Kidney (tissue), 14 donors: ENCODE data around the gene SCNN1B. TPM values are rescaled to one million over a fixed set of nuclear protein-coding genes. Genes with fewer than 3 reads are reported as not detected.
A peak's percentile ranks its signal among the peaks of the same experiment; 100 is the strongest.
"Not testable (repeated sequence)": the region's sequence is repeated elsewhere in the genome, so short reads cannot be mapped to it uniquely, and the experiment has no call there.

ENCODE experiments used
- DNase-seq, 5 donors: peaks; one replicate each; pipeline ENCODE4 v3.0.0-alpha.2; 2013 to 2020
- FAIRE-seq: peaks from 2 replicates; lab custom pipeline; 2012; peaks lifted over from hg19 to GRCh38; lab: Jason Lieb, UNC
- H3K27ac ChIP-seq, 2 donors: one replicate each; pipeline ENCODE4 v1.7.0; 2013; ENCODE audit warnings: low read depth in 2 of 2, low read length in 2 of 2, inconsistent platforms in 1 of 2
- H3K27me3 ChIP-seq: one replicate; pipeline ENCODE4 v1.7.1; 2013; ENCODE audit warnings: low read length, inconsistent platforms; ENCODE audit not compliant: control insufficient read depth, insufficient read depth
- H3K36me3 ChIP-seq, 3 donors: one replicate each; pipeline versions ENCODE4 v1.7.0 to v1.7.1; 2013; ENCODE audit warnings: low read length in 3 of 3, control low read depth in 1 of 3, inconsistent platforms in 1 of 3; ENCODE audit not compliant: insufficient read depth in 3 of 3, control insufficient read depth in 2 of 3
- H3K4me1 ChIP-seq, 3 donors: one replicate each; pipeline versions ENCODE4 v1.7.0 to v1.7.1; 2013; ENCODE audit warnings: low read length in 3 of 3, inconsistent platforms in 1 of 3, low read depth in 1 of 3; ENCODE audit not compliant: control insufficient read depth in 2 of 3, insufficient read depth in 2 of 3
- H3K4me3 ChIP-seq, 3 donors: one replicate each; pipeline versions ENCODE4 v1.7.0 to v1.8.1; 2013; ENCODE audit warnings: low read length in 3 of 3, control low read depth in 1 of 3, inconsistent platforms in 1 of 3
- H3K9ac ChIP-seq, 3 donors: one replicate each; pipeline versions ENCODE4 v1.7.0 to v1.7.1; 2013; ENCODE audit warnings: low read length in 3 of 3, control low read depth in 1 of 3, inconsistent platforms in 1 of 3
- H3K9me3 ChIP-seq, 3 donors: one replicate each; pipeline versions ENCODE4 v1.7.0 to v1.7.1; 2013; ENCODE audit warnings: low read length in 3 of 3, control low read depth in 1 of 3, inconsistent platforms in 1 of 3; ENCODE audit not compliant: control insufficient read depth in 2 of 3, insufficient read depth in 1 of 3
- CTCF ChIP-seq: IDR thresholded peaks from 3 replicates; pipeline ENCODE4 v1.5.1; 2012; ENCODE audit warnings: mild to moderate bottlenecking, moderate library complexity, borderline replicate concordance; ENCODE audit not compliant: insufficient read depth; ENCODE audit errors: extremely low read depth
- intact Hi-C: fragments of 100-400 bp; cut with DNase I; formaldehyde crosslinking; loops from one replicate; pipeline ENCODE4 v1.11.1; 2022
- polyA plus RNA-seq: library from polyadenylated mRNA; stranded (reverse); fragments of 350-450 nt; fragmentation: Illumina TruSeq; extraction: RNeasy Lipid Tissue Mini Kit (QIAGEN cat#74804); gene quantifications from one replicate; pipeline ENCODE4 v1.2.3, GENCODE V29; 2014; ENCODE audit warnings: low read depth, low replicate concordance; ENCODE audit not compliant: insufficient read depth
- total RNA-seq: library from RNA; stranded (reverse); fragmentation: NEBNext Ultra II Directional; extraction: Animal tissue kit (Norgen Biotek cat#: 25700); gene quantifications from one replicate; pipeline ENCODE4 v1.2.1, GENCODE V29; 2021
- donor health status: control.
- donor health status: control.
- donor health status: control.
- donor health status: control.
- donor health status: control.
- donor health status: DM: yes; HTN: yes; CAD: no.
- donor health status: Normal renal cell carcinoma (clear cell type).

The SCNN1B gene
- total and polyA plus RNA-seq, 2 donors from 2014 or later = 7.8 to 62.9 TPM

- H3K9me3 ChIP-seq = no peaks in the 10 kb centered on the region
- H3K4me3 ChIP-seq = no peak overlapping the region
- H3K4me1 ChIP-seq = peaks cover 0 to 3% (median 0%) of the 10 kb centered on the region in 3 donors
- H3K27ac ChIP-seq = no peak overlapping the region
- H3K36me3 ChIP-seq = no peaks in the 10 kb centered on the region
- H3K27me3 ChIP-seq = no peaks in the 10 kb centered on the region
- peak in 2 of 5 donors; percentile 20 to 21 for DNase-seq
- no peak for TF ChIP-seq CTCF
- intact Hi-C loops = no loop called here
- H3K9ac ChIP-seq = no peak overlapping the region
- FAIRE-seq = no peak
These were observed 63.6 kb downstream of the SCNN1B start for GRCh38 chr16:23365602-23366240.

- H3K4me1 ChIP-seq, H3K36me3 ChIP-seq, intact Hi-C loops, H3K27ac ChIP-seq, FAIRE-seq, H3K27me3 ChIP-seq, H3K9ac ChIP-seq, H3K4me3 ChIP-seq, H3K9me3 ChIP-seq: not testable (repeated sequence)
- DNase-seq = peak in 1 of 5 donors; percentile 14
These were observed 64.2 kb downstream of the SCNN1B start for GRCh38 chr16:23366341-23366740.

GRCh38 chr16:23367564-23367963 is 65.5 kb downstream of the SCNN1B start:
- Histone ChIP-seq H3K4me3 (no peak overlapping the region), H3K27ac (no peak overlapping the region), H3K4me1 (peaks cover 0 to 2% (median 0%) of the 10 kb centered on the region in 3 donors), H3K27me3 (no peaks in the 10 kb centered on the region), H3K9me3 (no peaks in the 10 kb centered on the region), H3K9ac (no peak overlapping the region), H3K36me3 (no peaks in the 10 kb centered on the region)
- intact Hi-C loops = no loop called here
- FAIRE-seq = no peak
- DNase-seq = no peak
- no peak for TF ChIP-seq CTCF

GRCh38 chr16:23367988-23368387 is 65.9 kb downstream of the SCNN1B start:
- no peak overlapping the region for H3K27ac ChIP-seq
- no peaks in the 10 kb centered on the region for H3K27me3 ChIP-seq
- no peak overlapping the region for H3K9ac ChIP-seq
- intact Hi-C loops = no loop called here
- no peak for FAIRE-seq
- TF ChIP-seq CTCF = no peak
- H3K36me3 ChIP-seq = no peaks in the 10 kb centered on the region
- H3K4me3 ChIP-seq = no peak overlapping the region
- H3K4me1 ChIP-seq = no peaks in the 10 kb centered on the region
- no peaks in the 10 kb centered on the region for H3K9me3 ChIP-seq
- no peak for DNase-seq
